GM19351 (cell line): Measurements from ENCODE around the gene SYNDIG1.

Source experiments
- ATAC-seq: cut with Tn5 transposase; IDR thresholded peaks from one replicate; pipeline ENCODE4 v1.9.1; 2021; ENCODE audit warnings: mild to moderate bottlenecking, moderate library complexity; ENCODE audit not compliant: unreplicated experiment

SYNDIG1 gene

DNA sequence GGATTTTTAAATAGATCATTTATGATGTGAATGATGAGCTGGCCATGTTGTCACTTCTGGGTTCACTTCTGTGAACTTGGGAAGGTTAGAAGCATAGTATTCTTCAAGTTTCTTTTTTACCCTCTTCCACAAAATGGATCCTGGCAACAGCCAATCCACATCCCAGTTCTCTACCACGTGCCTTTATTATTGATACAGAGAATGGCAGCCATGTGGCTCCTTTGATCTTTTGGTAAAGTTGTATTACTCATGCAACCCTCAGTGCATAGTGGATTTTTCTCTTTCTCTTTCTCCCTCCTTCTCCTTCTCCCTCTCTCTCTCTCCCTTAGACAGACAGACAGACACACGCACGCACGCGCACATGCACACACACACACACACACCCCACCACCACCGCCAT is 50.0 kb downstream of the SYNDIG1 start:
- ATAC-seq: no peak

DNA sequence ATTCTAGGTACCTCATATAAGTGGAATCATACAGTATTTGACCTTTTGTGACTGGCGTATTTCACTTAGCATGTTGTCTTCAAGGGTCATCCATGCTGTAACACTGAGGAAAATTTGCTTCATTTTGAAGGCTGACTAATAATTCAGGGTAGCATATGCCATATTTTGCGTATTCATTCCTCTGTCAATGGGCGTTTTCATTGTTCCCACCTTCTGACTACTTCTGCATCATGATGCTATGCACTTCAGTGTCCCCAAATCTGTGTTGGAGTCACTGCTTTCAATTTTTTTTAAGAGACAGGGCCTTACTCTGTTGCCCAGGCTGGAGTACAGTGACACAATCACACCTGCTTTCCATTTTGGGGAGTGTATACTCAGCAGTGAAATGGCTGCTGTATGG is 51.6 kb downstream of the SYNDIG1 start:
- ATAC-seq: no peak

- no peak for ATAC-seq
Measured at GRCh38 chr20:24522452-24523330, 53.3 kb downstream of the SYNDIG1 start.

DNA sequence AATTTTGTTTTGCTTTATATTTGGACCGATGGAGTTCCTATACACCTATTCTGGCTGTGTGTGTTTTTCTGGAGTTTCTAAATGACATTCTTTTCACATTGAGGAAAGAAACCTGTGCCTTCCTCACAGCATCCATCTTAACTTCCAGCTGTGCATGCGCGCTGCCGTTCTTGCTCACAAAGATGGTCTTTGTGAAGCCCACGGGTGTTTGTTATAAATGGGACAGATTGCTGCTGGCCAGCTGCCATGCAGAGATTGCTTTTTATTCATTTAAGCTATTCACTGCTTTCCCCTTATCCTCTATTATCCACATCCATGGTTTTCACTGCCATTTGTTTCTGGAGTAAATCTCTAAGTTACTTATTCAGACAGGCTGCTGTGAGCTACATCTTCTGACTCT is 54.2 kb downstream of the SYNDIG1 start:
- no peak for ATAC-seq

GRCh38 chr20:24528583-24529368 is 59.3 kb downstream of the SYNDIG1 start:
- ATAC-seq: no peak

GRCh38 chr20:24529369-24529719 is 59.9 kb downstream of the SYNDIG1 start:
- ATAC-seq: no peak

GRCh38 chr20:24530131-24530680 is 60.8 kb downstream of the SYNDIG1 start:
- ATAC-seq: no peak

DNA sequence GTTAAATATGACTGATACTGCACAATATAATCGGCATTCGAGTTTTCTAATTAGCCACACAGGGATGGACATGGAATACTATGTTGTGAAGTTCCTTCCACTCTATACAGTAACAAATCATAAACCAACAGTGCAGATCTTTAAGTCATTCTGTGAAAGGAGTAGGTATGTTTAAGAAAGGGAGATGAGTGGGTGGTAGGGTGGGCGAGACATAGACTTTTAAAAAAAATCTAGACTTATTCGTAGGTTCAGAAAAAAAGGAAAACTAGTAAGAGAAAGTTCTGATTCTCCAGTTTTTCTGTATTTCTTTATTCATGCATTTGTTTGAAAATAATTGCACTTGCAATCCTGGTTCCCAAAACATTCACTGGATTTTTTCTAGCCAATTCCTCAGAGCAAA is 61.8 kb downstream of the SYNDIG1 start:
- ATAC-seq: no peak

- ATAC-seq: no peak
Measured at GRCh38 chr20:24531631-24532419, 62.4 kb downstream of the SYNDIG1 start.

DNA sequence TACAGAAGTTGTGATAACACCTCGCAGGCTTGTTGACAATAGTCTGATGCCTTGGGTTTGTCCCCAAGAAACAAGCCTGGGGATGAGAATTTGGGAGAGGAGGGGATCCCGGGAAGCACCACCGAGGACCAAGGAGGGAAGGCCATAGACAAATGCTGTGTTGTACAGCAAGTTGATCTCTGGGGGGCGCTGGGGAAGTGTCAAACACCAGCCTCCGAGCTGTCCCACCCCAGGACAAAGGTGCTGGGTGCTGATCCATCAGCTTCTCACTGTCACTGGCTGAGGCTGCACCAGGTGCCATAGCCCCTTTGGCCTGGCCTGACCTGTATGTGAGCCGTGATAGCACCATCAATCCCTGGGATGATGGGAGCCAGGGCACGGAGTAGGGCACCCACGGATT is 64.0 kb downstream of the SYNDIG1 start:
- no peak for ATAC-seq

DNA sequence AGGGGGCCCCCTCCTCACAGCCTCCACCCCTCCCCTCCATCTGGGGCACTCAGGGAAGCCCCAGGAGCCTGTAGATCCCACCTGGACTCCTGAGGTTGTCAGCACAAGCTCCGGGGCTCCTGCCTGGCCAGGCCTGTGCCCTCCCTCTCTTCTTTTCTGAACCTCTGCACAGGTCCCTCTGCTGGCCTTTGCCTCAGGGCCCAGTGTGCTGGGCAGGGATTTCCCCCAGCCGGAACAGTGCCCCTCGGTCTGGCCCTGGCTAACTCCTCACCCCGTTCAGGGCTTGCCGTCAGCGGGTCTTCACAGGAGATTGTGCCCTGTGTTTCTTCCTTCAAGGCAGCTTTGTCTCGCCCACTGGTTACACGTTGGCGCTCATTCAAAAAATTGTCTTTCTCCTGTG is 64.9 kb downstream of the SYNDIG1 start:
- ATAC-seq: no peak

DNA sequence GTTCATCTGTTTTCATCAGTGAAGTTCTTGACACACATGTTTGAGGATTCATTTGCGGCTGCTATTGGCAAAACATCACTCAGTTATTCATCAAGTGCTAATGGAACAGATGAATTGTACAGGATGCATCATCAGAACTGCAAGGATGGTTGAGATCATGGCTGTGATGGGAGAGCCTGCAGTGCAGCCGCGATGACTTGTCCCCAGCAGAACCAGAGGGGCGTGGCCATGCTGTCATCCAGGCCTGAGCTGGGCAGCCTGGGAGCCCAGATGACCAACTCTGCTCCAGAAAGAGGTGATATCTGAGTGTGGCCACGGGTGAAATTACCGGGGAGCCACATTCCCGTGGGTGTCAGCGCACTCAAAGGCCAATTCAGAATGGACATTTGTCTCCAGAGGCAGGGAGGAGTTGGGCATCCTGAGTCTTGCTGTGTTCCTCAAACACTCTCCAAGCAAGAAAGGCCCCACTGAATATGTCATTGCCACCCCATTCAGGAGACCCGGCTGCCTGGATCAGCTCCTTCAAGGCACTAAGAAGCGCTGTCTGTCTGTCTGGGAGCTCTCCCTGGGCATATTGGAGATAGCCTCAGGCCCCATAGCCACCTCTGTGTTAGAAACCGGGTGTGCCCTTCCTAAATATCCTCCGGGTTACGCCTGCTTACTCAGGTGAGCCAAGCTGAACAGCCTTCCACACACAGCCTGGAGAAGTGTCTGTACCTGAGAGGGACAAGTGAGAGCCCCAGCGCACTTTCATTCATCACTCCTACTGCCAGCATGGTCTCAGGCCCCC is 66.7 kb downstream of the SYNDIG1 start:
- no peak for ATAC-seq

DNA sequence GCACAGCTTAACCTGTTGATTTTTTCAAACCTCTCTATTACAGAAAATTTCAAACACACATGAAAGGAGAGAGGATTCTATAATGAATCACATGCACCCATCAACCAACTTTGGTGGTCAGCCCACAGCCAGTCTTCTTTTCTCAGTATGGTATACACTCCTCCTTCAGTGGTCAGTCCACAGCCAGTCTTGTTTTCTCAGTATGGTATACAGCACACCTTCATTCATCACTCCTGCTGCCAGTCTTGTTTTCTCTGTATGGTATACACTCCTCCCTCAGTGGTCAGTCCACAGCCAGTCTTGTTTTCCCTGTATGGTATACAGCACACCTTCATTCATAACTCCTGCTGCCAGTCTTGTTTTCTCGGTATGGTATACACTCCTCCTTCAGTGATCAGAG is 67.8 kb downstream of the SYNDIG1 start:
- no peak for ATAC-seq

DNA sequence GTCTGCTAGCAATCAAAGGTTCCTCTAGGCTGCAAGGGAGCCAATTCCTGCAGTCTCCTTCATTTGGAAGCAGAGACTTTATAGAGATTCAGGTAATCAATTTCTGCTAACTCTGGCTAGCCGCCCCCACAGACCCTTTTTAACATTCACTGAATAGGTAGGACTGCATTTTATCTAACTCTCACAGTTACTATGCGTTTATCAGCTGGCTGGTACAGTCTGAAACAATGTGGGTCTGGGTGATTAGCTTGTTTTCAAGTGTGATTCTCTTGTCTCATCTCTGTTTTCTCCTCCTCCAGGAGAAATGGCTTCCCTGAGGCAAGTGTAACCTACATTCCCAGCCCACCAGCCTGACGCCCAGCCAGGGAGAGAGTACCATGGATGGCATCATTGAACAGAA is 73.3 kb downstream of the SYNDIG1 start:
- ATAC-seq: no peak

GRCh38 chr20:24543168-24543567 is 73.7 kb downstream of the SYNDIG1 start:
- no peak for ATAC-seq

- no peak for ATAC-seq
Measured at GRCh38 chr20:24543741-24544140, 74.3 kb downstream of the SYNDIG1 start.

GRCh38 chr20:24544371-24544770 is 74.9 kb downstream of the SYNDIG1 start:
- ATAC-seq: no peak

DNA sequence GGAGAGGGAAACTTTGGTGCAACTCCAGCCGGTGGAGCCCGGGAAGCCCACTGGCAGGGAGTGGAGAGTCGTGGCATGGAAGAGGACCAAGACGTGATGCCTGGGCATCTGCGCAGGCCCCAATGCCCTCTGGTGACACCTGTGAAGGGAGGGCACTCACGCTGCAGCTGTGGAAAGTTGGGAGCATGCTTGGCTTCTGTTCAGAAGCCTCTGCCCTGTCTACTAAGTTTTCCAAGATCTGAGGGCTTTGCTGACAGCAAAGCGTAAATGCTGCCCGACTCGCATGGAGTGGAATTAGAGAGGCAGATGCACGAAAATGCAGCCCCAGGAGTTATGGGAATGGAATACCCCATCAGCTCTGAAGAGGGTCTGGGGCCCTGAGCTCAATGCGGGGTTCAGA is 75.7 kb downstream of the SYNDIG1 start:
- ATAC-seq: no peak

DNA sequence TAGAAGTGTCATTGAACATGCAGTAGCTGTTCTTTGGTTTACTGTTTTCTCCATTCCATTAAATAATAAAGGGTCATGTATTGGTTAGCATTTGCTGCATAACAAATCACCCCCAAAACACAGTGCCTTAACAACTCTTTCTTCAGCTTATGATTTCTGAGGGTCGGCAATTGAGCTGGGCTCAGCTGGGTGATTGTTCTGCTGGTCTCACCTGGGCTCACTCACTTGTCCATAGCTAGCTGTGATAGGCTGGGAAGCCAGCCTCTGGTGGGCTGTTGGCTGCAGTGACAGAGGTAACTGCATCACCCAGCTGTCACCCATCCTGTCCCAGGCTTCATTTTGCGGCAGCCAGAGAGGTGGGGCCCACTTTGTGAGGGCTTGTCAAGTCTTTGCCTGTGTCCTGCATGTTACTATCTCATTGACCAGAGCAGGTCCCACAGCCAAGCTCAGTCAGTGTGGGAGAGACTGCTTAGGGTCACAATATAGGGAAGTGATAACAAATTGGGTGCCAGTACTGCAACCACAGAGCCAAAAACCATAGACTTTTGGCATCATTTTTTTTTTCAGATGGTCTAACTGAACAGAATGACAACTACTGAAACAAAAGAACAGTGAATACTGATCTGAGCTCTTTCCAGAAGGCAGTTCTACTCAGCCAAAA is 76.9 kb downstream of the SYNDIG1 start:
- no peak for ATAC-seq

DNA sequence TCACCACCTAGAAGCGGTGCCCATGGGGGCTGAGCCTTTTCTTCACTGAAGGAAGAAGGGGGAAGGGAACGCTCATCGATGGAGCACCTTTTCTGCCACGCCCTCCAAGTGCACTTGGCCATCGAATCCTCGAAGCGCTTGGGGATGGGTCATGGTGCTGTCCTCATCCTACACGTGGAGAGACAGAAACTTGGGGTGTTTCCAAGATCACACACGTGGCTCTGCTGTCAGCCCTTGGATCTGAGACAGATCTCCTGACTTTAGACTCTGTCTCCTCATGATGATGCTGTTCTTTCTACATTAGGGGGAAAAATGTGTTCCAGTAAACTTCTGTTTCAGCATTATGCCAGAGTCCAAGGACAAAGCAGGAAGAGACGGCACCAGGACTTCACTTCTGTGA is 78.5 kb downstream of the SYNDIG1 start:
- ATAC-seq: no peak
